H9 (cell line): Measurements from ENCODE around the gene CTU1. TPM values are rescaled to one million over a fixed set of nuclear protein-coding genes. Genes with fewer than 3 reads are reported as not detected.

ENCODE experiments used
- DNase-seq: peaks from one replicate; pipeline ENCODE4 v3.0.0-alpha.2; 2017
- H2AFZ ChIP-seq: one replicate; pipeline ENCODE4 v1.6.1; 2013; ENCODE audit warnings: mild to moderate bottlenecking, low read length, control low read depth, moderate library complexity
- H2AK5ac ChIP-seq: 2 replicates; pipeline ENCODE4 v1.6.1; 2013; ENCODE audit warnings: low read length, control low read depth, mixed read lengths; ENCODE audit not compliant: insufficient read length
- H2BK120ac ChIP-seq: one replicate; pipeline ENCODE4 v1.6.1; 2013; ENCODE audit warnings: low read depth, mild to moderate bottlenecking, low read length, control low read depth, inconsistent platforms; ENCODE audit not compliant: poor library complexity, severe bottlenecking
- H2BK12ac ChIP-seq: 2 replicates; pipeline ENCODE4 v1.6.1; 2013; ENCODE audit warnings: low read length, control low read depth, mixed read lengths, low read depth; ENCODE audit not compliant: insufficient read length
- H2BK15ac ChIP-seq: 2 replicates; pipeline ENCODE4 v1.6.1; 2013; ENCODE audit warnings: low read depth, low read length, control low read depth
- H2BK20ac ChIP-seq: one replicate; pipeline ENCODE4 v1.6.1; 2013; ENCODE audit warnings: low read depth, mild to moderate bottlenecking, low read length, control low read depth, inconsistent platforms; ENCODE audit not compliant: poor library complexity, severe bottlenecking
- H2BK5ac ChIP-seq: 2 replicates; pipeline ENCODE4 v1.6.1; 2013; ENCODE audit warnings: low read length, control low read depth, mixed read lengths; ENCODE audit not compliant: insufficient read length
- H3K14ac ChIP-seq: 2 replicates; pipeline ENCODE4 v1.6.1; 2013; ENCODE audit warnings: low read length, control low read depth; ENCODE audit not compliant: insufficient read depth
- H3K18ac ChIP-seq: 2 replicates; pipeline ENCODE4 v1.6.1; 2013; ENCODE audit warnings: low read depth, mild to moderate bottlenecking, mixed read lengths, low read length, control low read depth; ENCODE audit not compliant: insufficient read length
- H3K23ac ChIP-seq: 2 replicates; pipeline ENCODE4 v1.6.1; 2013; ENCODE audit warnings: low read length, control low read depth, mixed read lengths, low read depth; ENCODE audit not compliant: insufficient read length
- H3K23me2 ChIP-seq: 2 replicates; pipeline ENCODE4 v1.6.1; 2013; ENCODE audit warnings: low read depth, mild to moderate bottlenecking, mixed read lengths, low read length, control low read depth; ENCODE audit not compliant: insufficient read length, poor library complexity, severe bottlenecking
- H3K27ac ChIP-seq: 2 replicates; pipeline ENCODE4 v1.5.1; 2013; ENCODE audit warnings: low read length, control low read depth, mixed read lengths, low read depth; ENCODE audit not compliant: insufficient read length
- H3K27me3 ChIP-seq: 2 replicates; pipeline ENCODE4 v1.6.1; 2013; ENCODE audit warnings: low read length, control low read depth, inconsistent platforms; ENCODE audit not compliant: insufficient read depth
- H3K4ac ChIP-seq: 2 replicates; pipeline ENCODE4 v1.6.1; 2013; ENCODE audit warnings: low read depth, mild to moderate bottlenecking, control low read depth, inconsistent platforms, low read length, moderate library complexity
- H3K4me1 ChIP-seq: 2 replicates; pipeline ENCODE4 v1.6.1; 2013; ENCODE audit warnings: low read length, control low read depth, inconsistent platforms; ENCODE audit not compliant: insufficient read depth
- H3K4me2 ChIP-seq: 2 replicates; pipeline ENCODE4 v1.6.1; 2013; ENCODE audit warnings: low read length, control low read depth, mixed read lengths; ENCODE audit not compliant: insufficient read length, insufficient read depth
- H3K56ac ChIP-seq: 2 replicates; pipeline ENCODE4 v1.6.1; 2013; ENCODE audit warnings: low read depth, mild to moderate bottlenecking, mixed read lengths, low read length, control low read depth; ENCODE audit not compliant: insufficient read length
- H3K79me1 ChIP-seq: 2 replicates; pipeline ENCODE4 v1.6.1; 2013; ENCODE audit warnings: low read depth, mild to moderate bottlenecking, moderate library complexity, low read length, control low read depth, inconsistent platforms; ENCODE audit not compliant: insufficient read depth, poor library complexity, severe bottlenecking
- H3K79me2 ChIP-seq: 2 replicates; pipeline ENCODE4 v1.6.1; 2013; ENCODE audit warnings: low read length, control low read depth, inconsistent platforms; ENCODE audit not compliant: insufficient read depth
- H3K9ac ChIP-seq: 2 replicates; pipeline ENCODE4 v1.6.1; 2013; ENCODE audit warnings: low read length, control low read depth, mixed read lengths; ENCODE audit not compliant: insufficient read length; ENCODE audit errors: extremely low read depth
- H3K9me3 ChIP-seq: one replicate; pipeline ENCODE4 v1.6.1; 2013; ENCODE audit warnings: low read depth, low read length, inconsistent platforms; ENCODE audit not compliant: control insufficient read depth
- H3T11ph ChIP-seq: one replicate; pipeline ENCODE4 v1.6.1; 2013; ENCODE audit warnings: mild to moderate bottlenecking, low read length, control low read depth, inconsistent platforms
- H4K20me1 ChIP-seq: one replicate; pipeline ENCODE4 v1.6.1; 2013; ENCODE audit not compliant: control insufficient read depth, insufficient read length, insufficient read depth
- H4K5ac ChIP-seq: 2 replicates; pipeline ENCODE4 v1.6.1; 2013; ENCODE audit warnings: low read depth, mild to moderate bottlenecking, mixed read lengths, low read length, control low read depth; ENCODE audit not compliant: insufficient read length
- H4K8ac ChIP-seq: replicated peaks from 2 replicates; pipeline ENCODE4 v1.6.1; 2013; ENCODE audit warnings: low read length, control low read depth, mixed read lengths, low read depth; ENCODE audit not compliant: insufficient read length
- H4K91ac ChIP-seq: 2 replicates; pipeline ENCODE4 v1.6.1; 2013; ENCODE audit warnings: low read depth, mild to moderate bottlenecking, moderate library complexity, mixed read lengths, low read length, control low read depth; ENCODE audit not compliant: insufficient read length
- H3K27ac Mint-ChIP-seq, 3 experiments: 2 replicates in 2 of 3; 3 replicates in 1 of 3; pipeline ENCODE4 v1.8.0; 2020 to 2021; ENCODE audit warnings: mixed read lengths in 3 of 3, mild to moderate bottlenecking in 1 of 3, moderate library complexity in 1 of 3
- H3K27me3 Mint-ChIP-seq: 2 replicates; pipeline ENCODE4 v1.8.0; 2021; ENCODE audit warnings: low read depth, mild to moderate bottlenecking, moderate library complexity, mixed read lengths
- H3K36me3 Mint-ChIP-seq, 3 experiments: 2 replicates in 2 of 3; 3 replicates in 1 of 3; pipeline ENCODE4 v1.8.0; 2020 to 2021; ENCODE audit warnings: low read depth in 3 of 3, mixed read lengths in 3 of 3; ENCODE audit not compliant: insufficient read depth in 1 of 3
- H3K4me1 Mint-ChIP-seq, 2 experiments: 2 replicates each; pipeline ENCODE4 v1.8.0; 2020; ENCODE audit warnings: mixed read lengths in 2 of 2
- H3K4me3 Mint-ChIP-seq, 2 experiments: 2 replicates in 1 of 2; 3 replicates in 1 of 2; pipeline ENCODE4 v1.8.0; 2020 to 2021; ENCODE audit warnings: mild to moderate bottlenecking in 2 of 2, mixed read lengths in 2 of 2, moderate library complexity in 1 of 2
- H3K9me3 Mint-ChIP-seq, 2 experiments: 2 replicates in 1 of 2; 3 replicates in 1 of 2; pipeline ENCODE4 v1.8.0; 2020; ENCODE audit warnings: mild to moderate bottlenecking in 2 of 2, mixed read lengths in 2 of 2, moderate library complexity in 1 of 2
- CTCF ChIP-seq: fragments of 200-600 bp; sonication (generic); conservative IDR thresholded peaks from 3 replicates; pipeline ENCODE4 v1.8.0; 2021; ENCODE audit warnings: antibody characterized with exemption, mild to moderate bottlenecking
- WGBS: extraction: QIAGEN DNeasy Blood & Tissue Kit; methylation state at CpG from one replicate; pipeline ENCODE4 v1.1.7; 2013; ENCODE audit warnings: missing lambda C conversion rate, low lambda C conversion rate, mixed read lengths; ENCODE audit not compliant: insufficient read length; ENCODE audit errors: extremely low coverage; 5-methylcytosine and 5-hydroxymethylcytosine counted together
- total RNA-seq: library from RNA; stranded (reverse); gene quantifications from 2 replicates; pipeline ENCODE4 v1.2.1, GENCODE V29; 2021

The CTU1 gene
- total RNA-seq, 1 experiment from 2014 or later, result 8.8 TPM

DNA sequence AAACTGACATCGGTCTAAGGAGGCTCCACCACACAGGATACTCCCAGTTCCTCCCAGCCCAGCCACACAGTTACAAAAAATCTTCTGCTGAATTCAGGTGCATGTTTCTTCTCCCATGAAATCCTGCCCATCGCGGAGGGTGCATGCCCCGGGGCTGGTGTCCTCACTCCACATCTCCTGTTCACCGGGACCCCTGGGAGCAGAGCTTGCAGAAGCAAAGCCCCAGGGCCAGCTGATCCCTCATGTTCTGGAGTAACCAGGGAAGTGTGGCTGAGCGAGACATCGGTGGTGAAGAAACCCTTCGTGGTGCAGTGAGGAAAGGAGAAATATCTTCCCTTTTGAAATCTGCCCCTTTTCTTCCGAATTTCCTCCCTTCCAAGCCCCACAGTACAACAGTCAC, 15.6 kb upstream of the CTU1 start:
- no peaks in the 10 kb centered on the region for H3K9me3 Mint-ChIP-seq
- no peak overlapping the region for H2BK120ac ChIP-seq
- H3K18ac ChIP-seq, result no peak overlapping the region
- H3K27me3 ChIP-seq, result no peaks in the 10 kb centered on the region
- no peak for TF ChIP-seq CTCF
- no peak overlapping the region for H3K56ac ChIP-seq
- H3K9me3 ChIP-seq, result no peaks in the 10 kb centered on the region
- no peak overlapping the region for H4K8ac ChIP-seq
- no peaks in the 10 kb centered on the region for H3K23me2 ChIP-seq
- H3K27ac Mint-ChIP-seq, result no peak overlapping the region
- no peak overlapping the region for H2BK15ac ChIP-seq
- DNase-seq, result no peak
- H3K14ac ChIP-seq, result no peak overlapping the region
- peaks cover 5 to 8% of the 10 kb centered on the region in 2 experiments; a peak in 3 of 4 replicates for H3K4me1 Mint-ChIP-seq
- peaks cover 14% of the 10 kb centered on the region for H3K27me3 Mint-ChIP-seq
- no peaks in the 10 kb centered on the region for H3K36me3 Mint-ChIP-seq
- H3K4ac ChIP-seq, result no peak overlapping the region
- no peaks in the 10 kb centered on the region for H3K79me2 ChIP-seq
- H3T11ph ChIP-seq, result no peak overlapping the region
- no peak overlapping the region for H3K4me3 Mint-ChIP-seq
- no peak overlapping the region for H3K27ac ChIP-seq
- H3K4me1 ChIP-seq, result no peaks in the 10 kb centered on the region
- no peak overlapping the region for H2BK20ac ChIP-seq
- no peak overlapping the region for H2AFZ ChIP-seq
- no peaks in the 10 kb centered on the region for H3K79me1 ChIP-seq
- H2BK12ac ChIP-seq, result no peak overlapping the region
- no peak overlapping the region for H4K91ac ChIP-seq
- H3K23ac ChIP-seq, result no peak overlapping the region
- H3K4me2 ChIP-seq, result no peak overlapping the region
- no peak overlapping the region for H2AK5ac ChIP-seq
- H4K5ac ChIP-seq, result no peak overlapping the region
- no peak overlapping the region for H3K9ac ChIP-seq
- no peaks in the 10 kb centered on the region for H4K20me1 ChIP-seq
- no CpG with 5 or more reads among the region's 9 CpGs for WGBS
- no peak overlapping the region for H2BK5ac ChIP-seq
